GM21825 (cell line): ENCODE measurements around the gene VOPP1.
"Not testable (repeated sequence)": the region's sequence is repeated elsewhere in the genome, so short reads cannot be mapped to it uniquely, and the experiment has no call there.

ENCODE experiments used
- ATAC-seq: cut with Tn5 transposase; IDR thresholded peaks from one replicate; pipeline ENCODE4 v1.9.1; 2021; ENCODE audit warnings: mild to moderate bottlenecking, moderate library complexity; ENCODE audit not compliant: unreplicated experiment

VOPP1 gene

GRCh38 chr7:55472406-55472805 is 99.9 kb downstream of the VOPP1 start:
- not testable (repeated sequence) for ATAC-seq

GRCh38 chr7:55471594-55471993 is 100.7 kb downstream of the VOPP1 start:
- ATAC-seq = not testable (repeated sequence)

GRCh38 chr7:55470261-55470660 is 102.0 kb downstream of the VOPP1 start:
- ATAC-seq = no peak

- ATAC-seq = no peak
These were observed 102.6 kb downstream of the VOPP1 start for GRCh38 chr7:55469721-55470120.

GRCh38 chr7:55469271-55469681 is 103.0 kb downstream of the VOPP1 start:
- ATAC-seq = no peak

GRCh38 chr7:55468495-55468894 is 103.8 kb downstream of the VOPP1 start:
- no peak for ATAC-seq

- no peak for ATAC-seq
These were observed 105.2 kb downstream of the VOPP1 start for GRCh38 chr7:55467047-55467593.

GRCh38 chr7:55465691-55466090 is 106.6 kb downstream of the VOPP1 start:
- no peak for ATAC-seq

- ATAC-seq = no peak
These were observed 107.9 kb downstream of the VOPP1 start for GRCh38 chr7:55464422-55464821.

- no peak for ATAC-seq
These were observed 108.5 kb downstream of the VOPP1 start for GRCh38 chr7:55463686-55464262.

- ATAC-seq = no peak
These were observed 114.0 kb downstream of the VOPP1 start for GRCh38 chr7:55458351-55458750.

- no peak for ATAC-seq
These were observed 114.5 kb downstream of the VOPP1 start for GRCh38 chr7:55457801-55458200.

- ATAC-seq = no peak
These were observed 119.3 kb downstream of the VOPP1 start for GRCh38 chr7:55452971-55453370.

- ATAC-seq = no peak
These were observed 122.2 kb downstream of the VOPP1 start for GRCh38 chr7:55449992-55450535.

GRCh38 chr7:55449205-55449991 is 122.9 kb downstream of the VOPP1 start:
- ATAC-seq = no peak

GRCh38 chr7:55448526-55448925 is 123.8 kb downstream of the VOPP1 start:
- no peak for ATAC-seq

- ATAC-seq = no peak
These were observed 127.5 kb downstream of the VOPP1 start for GRCh38 chr7:55444786-55445185.

GRCh38 chr7:55441774-55442522 is 130.4 kb downstream of the VOPP1 start:
- no peak for ATAC-seq

- ATAC-seq = no peak
These were observed 131.3 kb downstream of the VOPP1 start for GRCh38 chr7:55441002-55441401.

GRCh38 chr7:55440040-55440690 is 132.1 kb downstream of the VOPP1 start:
- no peak for ATAC-seq

GRCh38 chr7:55439627-55440026 is 132.7 kb downstream of the VOPP1 start:
- ATAC-seq = no peak
